ENCODE measurements around the gene DLGAP4.

DLGAP4 gene

DNA sequence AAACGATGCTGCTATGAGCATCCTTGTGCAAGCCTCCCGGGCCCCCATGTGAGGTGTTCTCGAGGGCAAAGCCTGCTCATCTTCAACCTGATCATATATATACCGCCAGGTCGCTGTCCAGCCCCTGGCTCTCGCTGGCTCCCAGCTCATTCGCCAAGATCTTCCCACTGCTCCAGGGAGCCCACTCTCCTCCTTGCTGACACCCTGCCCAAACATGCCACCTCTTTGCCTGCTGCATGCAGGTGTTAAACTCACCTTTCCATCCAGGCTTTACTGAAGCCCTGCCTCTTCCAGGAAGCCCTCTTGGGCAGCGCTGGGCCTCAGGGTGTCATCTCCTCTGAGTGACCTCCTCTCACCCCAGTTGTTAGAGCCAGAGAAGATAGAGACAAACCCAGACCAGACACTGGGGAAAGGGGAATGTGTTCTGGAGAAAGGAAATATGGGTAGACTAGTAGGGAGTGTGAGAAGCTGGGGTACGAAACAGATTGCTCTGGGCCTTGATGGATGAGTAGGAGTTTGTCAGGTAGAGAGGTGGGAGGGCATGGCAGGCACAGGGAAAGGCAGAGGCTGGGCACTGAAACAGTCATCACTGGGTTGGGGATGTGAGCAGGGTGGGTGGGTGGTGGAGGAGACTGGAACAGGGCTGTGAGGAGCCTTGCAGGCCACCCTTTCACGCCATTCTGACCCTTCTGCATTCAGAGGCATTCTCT is 1.2 kb upstream of the DLGAP4 start:
- H3K27ac ChIP-seq (ENCODE audit: low read depth, low read length): no peak overlapping the region
- no peak overlapping the region for H3K4me2 ChIP-seq (ENCODE audit: low read length)
- H3K79me2 ChIP-seq (ENCODE audit: control insufficient read depth, low read length): no peaks in the 10 kb centered on the region
- H3F3A ChIP-seq (ENCODE audit: control insufficient read depth, insufficient read depth): peaks cover 2% of the 10 kb centered on the region; the same call in 1 of the 2 replicates
- TF ChIP-seq, protein P1, sequence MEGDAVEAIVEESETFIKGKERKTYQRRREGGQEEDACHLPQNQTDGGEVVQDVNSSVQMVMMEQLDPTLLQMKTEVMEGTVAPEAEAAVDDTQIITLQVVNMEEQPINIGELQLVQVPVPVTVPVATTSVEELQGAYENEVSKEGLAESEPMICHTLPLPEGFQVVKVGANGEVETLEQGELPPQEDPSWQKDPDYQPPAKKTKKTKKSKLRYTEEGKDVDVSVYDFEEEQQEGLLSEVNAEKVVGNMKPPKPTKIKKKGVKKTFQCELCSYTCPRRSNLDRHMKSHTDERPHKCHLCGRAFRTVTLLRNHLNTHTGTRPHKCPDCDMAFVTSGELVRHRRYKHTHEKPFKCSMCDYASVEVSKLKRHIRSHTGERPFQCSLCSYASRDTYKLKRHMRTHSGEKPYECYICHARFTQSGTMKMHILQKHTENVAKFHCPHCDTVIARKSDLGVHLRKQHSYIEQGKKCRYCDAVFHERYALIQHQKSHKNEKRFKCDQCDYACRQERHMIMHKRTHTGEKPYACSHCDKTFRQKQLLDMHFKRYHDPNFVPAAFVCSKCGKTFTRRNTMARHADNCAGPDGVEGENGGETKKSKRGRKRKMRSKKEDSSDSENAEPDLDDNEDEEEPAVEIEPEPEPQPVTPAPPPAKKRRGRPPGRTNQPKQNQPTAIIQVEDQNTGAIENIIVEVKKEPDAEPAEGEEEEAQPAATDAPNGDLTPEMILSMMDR (IDR thresholded peaks at IDR 0.05; ENCODE audit: low read depth, low read length, poor library complexity, severe bottlenecking): no peak
- no peak for TF ChIP-seq EZH2phosphoT487 (IDR thresholded peaks at IDR 0.05; ENCODE audit: borderline replicate concordance, low read length)
- no peaks in the 10 kb centered on the region for H4K20me1 ChIP-seq (ENCODE audit: control insufficient read depth, insufficient read depth, low read depth, low read length)
- H3K4me1 ChIP-seq (ENCODE audit: control insufficient read depth, low read length): no peaks in the 10 kb centered on the region
- H3K9me3 ChIP-seq (ENCODE audit: control insufficient read depth, insufficient read depth, low read length): no peaks in the 10 kb centered on the region
- H3K27me3 ChIP-seq (ENCODE audit: control insufficient read depth, low read length): peaks cover 34% of the 10 kb centered on the region
- H3K4me3 ChIP-seq (ENCODE audit: low read length): no peak overlapping the region
- H3K36me3 ChIP-seq (ENCODE audit: control insufficient read depth, low read length): no peaks in the 10 kb centered on the region
- no peaks in the 10 kb centered on the region for H3K9me2 ChIP-seq (replicated peaks; ENCODE audit: control insufficient read depth, low read length)

DNA sequence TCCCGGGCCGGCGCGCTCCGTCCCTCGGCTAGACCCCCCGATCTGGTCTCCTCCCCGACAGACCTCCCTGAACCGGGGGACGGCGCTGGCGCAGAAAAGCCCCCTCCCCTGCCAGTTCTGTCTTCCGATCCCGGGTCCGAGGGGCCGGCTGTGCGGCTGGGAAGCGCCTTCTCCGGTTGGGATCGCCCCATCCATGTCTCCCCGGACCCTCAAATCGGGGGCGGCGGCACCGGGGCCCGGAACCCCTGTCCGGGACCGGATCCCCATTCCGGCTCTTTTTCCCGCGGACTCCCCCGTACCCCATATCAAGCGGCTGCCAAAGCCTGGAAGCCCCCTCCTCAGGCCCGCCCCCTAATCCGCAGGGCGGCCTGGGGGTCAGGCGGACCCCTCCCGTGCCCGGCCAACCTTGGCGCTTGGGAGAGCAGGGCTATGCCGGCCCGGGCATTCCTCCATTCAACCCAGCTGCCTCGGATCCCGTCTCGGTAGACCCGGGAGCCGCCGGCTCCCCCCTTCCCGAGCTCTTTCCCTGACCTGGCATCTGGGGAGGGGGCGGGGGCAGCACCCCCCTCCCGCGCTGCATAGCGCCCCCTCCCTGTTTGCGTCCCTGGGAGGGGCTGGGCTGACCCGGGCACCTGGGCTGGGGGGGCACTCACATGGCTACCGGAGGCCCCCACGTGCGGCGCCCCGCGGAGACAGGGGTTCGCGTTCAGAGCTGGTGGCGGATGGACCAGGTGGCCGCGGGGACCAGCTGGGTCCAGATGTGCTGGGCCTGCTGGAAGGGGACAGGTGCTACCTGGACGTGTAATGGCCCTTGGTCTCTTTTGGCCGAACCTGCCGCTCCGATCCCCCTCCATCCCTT is 643 bp downstream of the DLGAP4 start:
- no peaks in the 10 kb centered on the region for H3K36me3 ChIP-seq (ENCODE audit: control insufficient read depth, low read length)
- no peak overlapping the region for H3K4me3 ChIP-seq (ENCODE audit: low read length)
- H3K79me2 ChIP-seq (ENCODE audit: control insufficient read depth, low read length): no peaks in the 10 kb centered on the region
- H3F3A ChIP-seq (ENCODE audit: control insufficient read depth, insufficient read depth): peaks cover 2% of the 10 kb centered on the region; the same call in 1 of the 2 replicates
- no peak overlapping the region for H3K27ac ChIP-seq (ENCODE audit: low read depth, low read length)
- no peaks in the 10 kb centered on the region for H3K4me1 ChIP-seq (ENCODE audit: control insufficient read depth, low read length)
- H3K27me3 ChIP-seq (ENCODE audit: control insufficient read depth, low read length): peaks cover 32% of the 10 kb centered on the region
- H3K9me2 ChIP-seq (replicated peaks; ENCODE audit: control insufficient read depth, low read length): no peaks in the 10 kb centered on the region
- no peak for TF ChIP-seq EZH2phosphoT487 (IDR thresholded peaks at IDR 0.05; ENCODE audit: borderline replicate concordance, low read length)
- TF ChIP-seq, protein P1 (IDR thresholded peaks at IDR 0.05; ENCODE audit: low read depth, low read length, poor library complexity, severe bottlenecking): no peak
- H3K4me2 ChIP-seq (ENCODE audit: low read length): no peak overlapping the region
- no peaks in the 10 kb centered on the region for H3K9me3 ChIP-seq (ENCODE audit: control insufficient read depth, insufficient read depth, low read length)
- H4K20me1 ChIP-seq (ENCODE audit: control insufficient read depth, insufficient read depth, low read depth, low read length): no peaks in the 10 kb centered on the region

- H3K4me3 ChIP-seq (ENCODE audit: low read length): no peak overlapping the region
- no peaks in the 10 kb centered on the region for H4K20me1 ChIP-seq (ENCODE audit: control insufficient read depth, insufficient read depth, low read depth, low read length)
- no peaks in the 10 kb centered on the region for H3K79me2 ChIP-seq (ENCODE audit: control insufficient read depth, low read length)
- peaks cover 2% of the 10 kb centered on the region; the same call in 1 of the 2 replicates for H3F3A ChIP-seq (ENCODE audit: control insufficient read depth, insufficient read depth)
- no peaks in the 10 kb centered on the region for H3K36me3 ChIP-seq (ENCODE audit: control insufficient read depth, low read length)
- TF ChIP-seq, protein P1 (IDR thresholded peaks at IDR 0.05; ENCODE audit: low read depth, low read length, poor library complexity, severe bottlenecking): no peak
- TF ChIP-seq EZH2phosphoT487 (IDR thresholded peaks at IDR 0.05; ENCODE audit: borderline replicate concordance, low read length): no peak
- H3K4me1 ChIP-seq (ENCODE audit: control insufficient read depth, low read length): no peaks in the 10 kb centered on the region
- H3K9me2 ChIP-seq (replicated peaks; ENCODE audit: control insufficient read depth, low read length): no peaks in the 10 kb centered on the region
- H3K27ac ChIP-seq (ENCODE audit: low read depth, low read length): no peak overlapping the region
- no peak overlapping the region for H3K4me2 ChIP-seq (ENCODE audit: low read length)
- H3K9me3 ChIP-seq (ENCODE audit: control insufficient read depth, insufficient read depth, low read length): no peaks in the 10 kb centered on the region
- H3K27me3 ChIP-seq (ENCODE audit: control insufficient read depth, low read length): peaks cover 26% of the 10 kb centered on the region
These were observed 1.5 kb downstream of the DLGAP4 start for GRCh38 chr20:36307412-36308325.

Measured in DOHH2 (cell line).